Measurements from ENCODE around the gene RELN. TPM values are rescaled to one million over a fixed set of nuclear protein-coding genes. Genes with fewer than 3 reads are reported as not detected.

The RELN gene
- total and polyA plus RNA-seq, 2 donors (not counting 1 experiment from before 2014, with no cell fraction given): not detected

DNA sequence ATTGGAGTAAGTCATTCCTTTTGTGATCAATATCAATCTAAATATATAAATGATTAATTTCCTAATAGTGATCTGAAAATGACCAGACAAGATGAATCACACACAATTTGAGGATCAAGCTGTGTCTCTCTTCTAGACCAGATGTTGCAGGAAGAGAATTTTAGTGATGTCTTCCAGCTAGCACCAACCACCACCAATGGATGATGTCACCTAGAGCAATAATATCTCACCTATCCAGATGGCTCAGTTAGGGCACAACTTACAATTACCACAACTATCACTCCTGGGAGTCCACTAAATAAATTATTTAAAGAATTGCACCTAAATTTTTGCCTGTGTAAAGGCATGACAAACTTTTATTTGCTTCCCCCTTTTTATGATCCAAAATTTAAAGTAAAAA lies 25.2 kb downstream of the RELN start:
- Mint-ChIP-seq H3K4me3 (no peak overlapping the region), H3K27me3 (peaks cover 9% of the 10 kb centered on the region), H3K4me1 (no peaks in the 10 kb centered on the region), H3K9me3 (ENCODE audit: insufficient read depth) (no peaks in the 10 kb centered on the region), H3K27ac (no peak overlapping the region)
- no peaks in the 10 kb centered on the region for H3K79me2 ChIP-seq (ENCODE audit: control insufficient read depth, insufficient read depth, low read length)
- TF ChIP-seq EZH2 (IDR thresholded peaks at IDR 0.05; ENCODE audit: borderline replicate concordance, insufficient read depth, low read depth, low read length, poor library complexity, severe bottlenecking): no peak
- TF ChIP-seq, protein P1, sequence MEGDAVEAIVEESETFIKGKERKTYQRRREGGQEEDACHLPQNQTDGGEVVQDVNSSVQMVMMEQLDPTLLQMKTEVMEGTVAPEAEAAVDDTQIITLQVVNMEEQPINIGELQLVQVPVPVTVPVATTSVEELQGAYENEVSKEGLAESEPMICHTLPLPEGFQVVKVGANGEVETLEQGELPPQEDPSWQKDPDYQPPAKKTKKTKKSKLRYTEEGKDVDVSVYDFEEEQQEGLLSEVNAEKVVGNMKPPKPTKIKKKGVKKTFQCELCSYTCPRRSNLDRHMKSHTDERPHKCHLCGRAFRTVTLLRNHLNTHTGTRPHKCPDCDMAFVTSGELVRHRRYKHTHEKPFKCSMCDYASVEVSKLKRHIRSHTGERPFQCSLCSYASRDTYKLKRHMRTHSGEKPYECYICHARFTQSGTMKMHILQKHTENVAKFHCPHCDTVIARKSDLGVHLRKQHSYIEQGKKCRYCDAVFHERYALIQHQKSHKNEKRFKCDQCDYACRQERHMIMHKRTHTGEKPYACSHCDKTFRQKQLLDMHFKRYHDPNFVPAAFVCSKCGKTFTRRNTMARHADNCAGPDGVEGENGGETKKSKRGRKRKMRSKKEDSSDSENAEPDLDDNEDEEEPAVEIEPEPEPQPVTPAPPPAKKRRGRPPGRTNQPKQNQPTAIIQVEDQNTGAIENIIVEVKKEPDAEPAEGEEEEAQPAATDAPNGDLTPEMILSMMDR (IDR thresholded peaks at IDR 0.05): no peak
- no peak overlapping the region for H3K27ac ChIP-seq (ENCODE audit: low read length in 2 of 2)
- ChIA-PET CTCF (no interaction called here), POLR2A (no interaction called here)
- no peaks in the 10 kb centered on the region for H3K9me3 ChIP-seq (ENCODE audit: control extremely low read depth in 1 of 3, control insufficient read depth in 2 of 3, insufficient read depth in 1 of 3, low read length in 2 of 3)
- ATAC-seq (ENCODE audit: low read depth) (no peak), DNase-seq (no peak)
- H3K4me2 ChIP-seq (replicated peaks; ENCODE audit: low read depth, low read length, poor library complexity, severe bottlenecking): no peak overlapping the region
- H2AFZ ChIP-seq (ENCODE audit: insufficient read depth, low read depth, low read length, poor library complexity, severe bottlenecking): no peak overlapping the region
- H3K4me1 ChIP-seq (ENCODE audit: control insufficient read depth in 2 of 2, insufficient read depth in 2 of 2, low read length in 2 of 2): no peaks in the 10 kb centered on the region
- no peaks in the 10 kb centered on the region for H4K20me1 ChIP-seq (ENCODE audit: control insufficient read depth, insufficient read depth, low read length, poor library complexity, severe bottlenecking)
- no peak overlapping the region for H3K4me3 ChIP-seq (ENCODE audit: control extremely low read depth in 1 of 5, extremely low read depth in 1 of 5, insufficient read depth in 1 of 5, low read depth in 2 of 5, low read length in 4 of 5)
- H3K36me3 ChIP-seq (replicated peaks in 1 of 2; ENCODE audit: control extremely low read depth in 1 of 2, control insufficient read depth in 1 of 2, extremely low read depth in 1 of 2, insufficient read depth in 2 of 2, low read length in 1 of 2): no peaks in the 10 kb centered on the region
- intact Hi-C loops (cut with micrococcal nuclease): no loop called here
- no peaks in the 10 kb centered on the region for H3K27me3 ChIP-seq (replicated peaks in 1 of 4; ENCODE audit: control extremely low read depth in 1 of 4, control insufficient read depth in 3 of 4, insufficient read depth in 4 of 4, low read length in 3 of 4)
- H3K9ac ChIP-seq (ENCODE audit: low read length): no peak overlapping the region

GRCh38 chr7:103962070-103962469 lies 27.4 kb downstream of the RELN start:
- TF ChIP-seq EZH2 (IDR thresholded peaks at IDR 0.05; ENCODE audit: borderline replicate concordance, insufficient read depth, low read depth, low read length, poor library complexity, severe bottlenecking): no peak
- TF ChIP-seq, protein P1 (IDR thresholded peaks at IDR 0.05): no peak
- Histone ChIP-seq H3K36me3 (replicated peaks in 1 of 2; ENCODE audit: control extremely low read depth in 1 of 2, control insufficient read depth in 1 of 2, extremely low read depth in 1 of 2, insufficient read depth in 2 of 2, low read length in 1 of 2) (no peaks in the 10 kb centered on the region), H3K9ac (ENCODE audit: low read length) (no peak overlapping the region), H3K27ac (ENCODE audit: low read length in 2 of 2) (no peak overlapping the region), H3K4me3 (ENCODE audit: control extremely low read depth in 1 of 5, extremely low read depth in 1 of 5, insufficient read depth in 1 of 5, low read depth in 2 of 5, low read length in 4 of 5) (no peak overlapping the region), H2AFZ (ENCODE audit: insufficient read depth, low read depth, low read length, poor library complexity, severe bottlenecking) (no peak overlapping the region), H3K4me2 (replicated peaks; ENCODE audit: low read depth, low read length, poor library complexity, severe bottlenecking) (no peak overlapping the region), H4K20me1 (ENCODE audit: control insufficient read depth, insufficient read depth, low read length, poor library complexity, severe bottlenecking) (no peaks in the 10 kb centered on the region), H3K4me1 (ENCODE audit: control insufficient read depth in 2 of 2, insufficient read depth in 2 of 2, low read length in 2 of 2) (no peaks in the 10 kb centered on the region), H3K27me3 (replicated peaks in 1 of 4; ENCODE audit: control extremely low read depth in 1 of 4, control insufficient read depth in 3 of 4, insufficient read depth in 4 of 4, low read length in 3 of 4) (no peaks in the 10 kb centered on the region), H3K9me3 (ENCODE audit: control extremely low read depth in 1 of 3, control insufficient read depth in 2 of 3, insufficient read depth in 1 of 3, low read length in 2 of 3) (no peaks in the 10 kb centered on the region), H3K79me2 (ENCODE audit: control insufficient read depth, insufficient read depth, low read length) (no peaks in the 10 kb centered on the region)
- peaks cover 9% of the 10 kb centered on the region for H3K27me3 Mint-ChIP-seq
- ATAC-seq (ENCODE audit: low read depth) (no peak), DNase-seq (no peak)
- ChIA-PET CTCF (interaction anchor here (1.3 kb wide), 1 partner anchor 14 kb away, joined by 3 read pairs; no protein-coding TSS in a partner anchor), POLR2A (no interaction called here)
- no peaks in the 10 kb centered on the region for H3K4me1 Mint-ChIP-seq
- no peak overlapping the region for H3K4me3 Mint-ChIP-seq
- H3K27ac Mint-ChIP-seq: no peak overlapping the region
- WGBS (ENCODE audit: insufficient coverage): 87% methylated on average over 5 of the region's 6 CpGs
- intact Hi-C loops (cut with micrococcal nuclease): no loop called here
- H3K9me3 Mint-ChIP-seq (ENCODE audit: insufficient read depth): no peaks in the 10 kb centered on the region

All from B cell (primary cell).